WTC11 (cell line): Measurements from ENCODE around the gene LIN28B. TPM values are rescaled to one million over a fixed set of nuclear protein-coding genes. Genes with fewer than 3 reads are reported as not detected.

Source experiments
- ATAC-seq: fragments of 200-7000 bp; cut with Tn5 transposase; 2 replicates; pipeline ENCODE4 v1.10.0; 2021; ENCODE audit warnings: mild to moderate bottlenecking, moderate library complexity
- CTCF ChIA-PET: fragments of 300-600 bp; sonication (Branson Sonifier 250); formaldehyde crosslinking; loops from one replicate; lab custom pipeline; 2021; ENCODE audit warnings: antibody characterized with exemption; lab: Charles Lee
- POLR2A ChIA-PET: fragments of 350-600 bp; sonication (Branson Sonifier 250); formaldehyde crosslinking; loops from one replicate; lab custom pipeline; 2021; ENCODE audit warnings: antibody characterized with exemption; lab: Charles Lee
- DNase-seq: peaks from one replicate; pipeline ENCODE4 v3.0.0; 2021; ENCODE audit warnings: low spot score
- H3K27ac Mint-ChIP-seq: 2 replicates; pipeline ENCODE4 v1.8.0; 2021; ENCODE audit warnings: mixed read lengths
- H3K27me3 Mint-ChIP-seq: 2 replicates; pipeline ENCODE4 v1.8.0; 2021; ENCODE audit warnings: low read depth, mild to moderate bottlenecking, moderate library complexity, mixed read lengths
- H3K36me3 Mint-ChIP-seq: 2 replicates; pipeline ENCODE4 v1.8.0; 2021; ENCODE audit warnings: mixed read lengths
- H3K4me1 Mint-ChIP-seq: 2 replicates; pipeline ENCODE4 v1.8.0; 2022; ENCODE audit warnings: mixed read lengths
- H3K4me3 Mint-ChIP-seq: 2 replicates; pipeline ENCODE4 v1.8.0; 2021; ENCODE audit warnings: mild to moderate bottlenecking, moderate library complexity, mixed read lengths
- H3K9me3 Mint-ChIP-seq: 2 replicates; pipeline ENCODE4 v1.8.0; 2021; ENCODE audit warnings: mixed read lengths
- CREB1 ChIP-seq: sonication (generic); formaldehyde crosslinking; IDR thresholded peaks from 2 replicates; pipeline ENCODE4 v1.8.0; 2023; ENCODE audit warnings: mild to moderate bottlenecking, missing genetic modification reagents
- EMX1 ChIP-seq: fragments of 250-450 bp; sonication (Bioruptor Pico); IDR thresholded peaks from 2 replicates; pipeline ENCODE4 v1.8.0; 2021; ENCODE audit warnings: mild to moderate bottlenecking
- FOXJ3 ChIP-seq: sonication (generic); formaldehyde crosslinking; IDR thresholded peaks from 2 replicates; pipeline ENCODE4 v1.9.0; 2021; ENCODE audit warnings: missing genetic modification reagents, mild to moderate bottlenecking, borderline replicate concordance
- GABPB1 ChIP-seq: sonication (generic); formaldehyde crosslinking; IDR thresholded peaks from 2 replicates; pipeline ENCODE4 v1.8.1; 2023; ENCODE audit warnings: mild to moderate bottlenecking, missing genetic modification reagents
- GTF2I ChIP-seq: fragments of 250-450 bp; sonication (Bioruptor Pico); conservative IDR thresholded peaks from 2 replicates; pipeline ENCODE4 v1.4.0; 2021; ENCODE audit warnings: mild to moderate bottlenecking
- MYBL2 ChIP-seq: sonication (generic); formaldehyde crosslinking; IDR thresholded peaks from 2 replicates; pipeline ENCODE4 v1.8.1; 2023; ENCODE audit warnings: mild to moderate bottlenecking, moderate library complexity, missing genetic modification reagents
- NR3C1 ChIP-seq: sonication (generic); formaldehyde crosslinking; conservative IDR thresholded peaks from 2 replicates; pipeline ENCODE4 v1.8.1; 2023; ENCODE audit warnings: low read depth, mild to moderate bottlenecking, missing genetic modification reagents
- RORB ChIP-seq: fragments of 250-450 bp; sonication (Bioruptor Pico); IDR thresholded peaks from 2 replicates; pipeline ENCODE4 v1.9.0; 2021; ENCODE audit warnings: mild to moderate bottlenecking
- SMAD3 ChIP-seq: sonication (generic); formaldehyde crosslinking; IDR thresholded peaks from 2 replicates; pipeline ENCODE4 v1.8.0; 2022; ENCODE audit warnings: missing genetic modification reagents, mild to moderate bottlenecking, borderline replicate concordance
- SMAD4 ChIP-seq: sonication (generic); formaldehyde crosslinking; IDR thresholded peaks from 2 replicates; pipeline ENCODE4 v1.8.0; 2022; ENCODE audit warnings: mild to moderate bottlenecking, missing genetic modification reagents
- SOX15 ChIP-seq: fragments of 250-450 bp; sonication (Bioruptor Pico); IDR thresholded peaks from 2 replicates; pipeline ENCODE4 v1.9.0; 2021; ENCODE audit warnings: mild to moderate bottlenecking
- ZBTB21 ChIP-seq: sonication (generic); formaldehyde crosslinking; IDR thresholded peaks from 2 replicates; pipeline ENCODE4 v1.8.1; 2023; ENCODE audit warnings: mild to moderate bottlenecking, missing genetic modification reagents, borderline replicate concordance
- total RNA-seq: library from RNA; stranded (reverse); gene quantifications from 3 replicates; pipeline ENCODE4 v1.2.3, GENCODE V29; 2021
- TF ChIP-seq, protein P1 (sequence below): sonication (generic); formaldehyde crosslinking; IDR thresholded peaks from 2 replicates; pipeline ENCODE4 v1.8.1; 2022; ENCODE audit warnings: mild to moderate bottlenecking, moderate library complexity, missing genetic modification reagents
- TF ChIP-seq, protein P2 (sequence below): sonication (generic); formaldehyde crosslinking; IDR thresholded peaks from 2 replicates; pipeline ENCODE4 v1.8.0; 2023; ENCODE audit warnings: mild to moderate bottlenecking, missing genetic modification reagents
- TF ChIP-seq, protein P3 (sequence below): fragments of 250-450 bp; sonication (Bioruptor Pico); IDR thresholded peaks from 2 replicates; pipeline ENCODE4 v1.9.0; 2021; ENCODE audit warnings: mild to moderate bottlenecking, borderline replicate concordance
- TF ChIP-seq, protein P4 (sequence below): fragments of 250-450 bp; sonication (Bioruptor Pico); IDR thresholded peaks from 2 replicates; pipeline ENCODE4 v1.9.0; 2021; ENCODE audit warnings: mild to moderate bottlenecking
- TF ChIP-seq, protein P5 (sequence below): fragments of 250-450 bp; sonication (Bioruptor Pico); IDR thresholded peaks from 2 replicates; pipeline ENCODE4 v1.9.0; 2021; ENCODE audit warnings: mild to moderate bottlenecking
- TF ChIP-seq, protein P6 (sequence below): sonication (generic); formaldehyde crosslinking; IDR thresholded peaks from 2 replicates; pipeline ENCODE4 v1.8.0; 2023; ENCODE audit warnings: missing genetic modification reagents, mild to moderate bottlenecking, borderline replicate concordance
- TF ChIP-seq, protein P7 (sequence below): sonication (generic); formaldehyde crosslinking; IDR thresholded peaks from 2 replicates; pipeline ENCODE4 v1.8.1; 2023; ENCODE audit warnings: mild to moderate bottlenecking, moderate library complexity, missing genetic modification reagents

Gene LIN28B
- total RNA-seq, 1 experiment from 2014 or later, result 73.4 TPM

DNA sequence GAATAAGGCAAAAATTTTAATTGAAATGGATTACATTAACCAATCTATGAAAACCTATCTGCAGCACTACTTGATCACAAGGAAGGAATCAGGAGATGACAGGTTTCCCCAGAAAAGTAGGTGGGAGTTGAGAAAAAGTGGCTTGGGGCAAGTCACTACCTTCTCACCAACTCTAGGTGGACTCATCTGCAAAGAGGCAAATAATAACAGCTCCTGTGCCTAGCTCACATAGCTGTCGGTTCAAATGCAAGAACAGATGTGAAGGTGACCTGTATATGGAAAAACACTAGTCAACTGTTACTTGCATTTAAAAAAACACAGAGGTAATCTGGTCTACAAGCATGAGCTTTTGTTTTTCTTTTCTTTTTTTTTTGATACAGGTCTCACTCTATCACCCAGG is 155.7 kb downstream of the LIN28B start:
- Mint-ChIP-seq H3K27me3 (no peaks in the 10 kb centered on the region), H3K4me1 (peaks cover 5% of the 10 kb centered on the region), H3K4me3 (no peak overlapping the region), H3K9me3 (no peaks in the 10 kb centered on the region), H3K27ac (no peak overlapping the region), H3K36me3 (no peaks in the 10 kb centered on the region)
- DNase-seq (no peak), ATAC-seq (peak; percentile 65)
- CTCF ChIA-PET, result interaction anchor here (0.6 to 1.8 kb wide), 8 partner anchors 24 to 290 kb away, joined by 3 to 7 read pairs (median 4); partner anchors contain the start of gene PREP
- TF ChIP-seq, protein P1, sequence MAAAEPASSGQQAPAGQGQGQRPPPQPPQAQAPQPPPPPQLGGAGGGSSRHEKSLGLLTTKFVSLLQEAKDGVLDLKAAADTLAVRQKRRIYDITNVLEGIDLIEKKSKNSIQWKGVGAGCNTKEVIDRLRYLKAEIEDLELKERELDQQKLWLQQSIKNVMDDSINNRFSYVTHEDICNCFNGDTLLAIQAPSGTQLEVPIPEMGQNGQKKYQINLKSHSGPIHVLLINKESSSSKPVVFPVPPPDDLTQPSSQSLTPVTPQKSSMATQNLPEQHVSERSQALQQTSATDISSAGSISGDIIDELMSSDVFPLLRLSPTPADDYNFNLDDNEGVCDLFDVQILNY (CRISPR knock-in tag), result no peak
- no peak for TF ChIP-seq SOX15
- no peak for TF ChIP-seq FOXJ3 (CRISPR knock-in tag)
- TF ChIP-seq, protein P2, sequence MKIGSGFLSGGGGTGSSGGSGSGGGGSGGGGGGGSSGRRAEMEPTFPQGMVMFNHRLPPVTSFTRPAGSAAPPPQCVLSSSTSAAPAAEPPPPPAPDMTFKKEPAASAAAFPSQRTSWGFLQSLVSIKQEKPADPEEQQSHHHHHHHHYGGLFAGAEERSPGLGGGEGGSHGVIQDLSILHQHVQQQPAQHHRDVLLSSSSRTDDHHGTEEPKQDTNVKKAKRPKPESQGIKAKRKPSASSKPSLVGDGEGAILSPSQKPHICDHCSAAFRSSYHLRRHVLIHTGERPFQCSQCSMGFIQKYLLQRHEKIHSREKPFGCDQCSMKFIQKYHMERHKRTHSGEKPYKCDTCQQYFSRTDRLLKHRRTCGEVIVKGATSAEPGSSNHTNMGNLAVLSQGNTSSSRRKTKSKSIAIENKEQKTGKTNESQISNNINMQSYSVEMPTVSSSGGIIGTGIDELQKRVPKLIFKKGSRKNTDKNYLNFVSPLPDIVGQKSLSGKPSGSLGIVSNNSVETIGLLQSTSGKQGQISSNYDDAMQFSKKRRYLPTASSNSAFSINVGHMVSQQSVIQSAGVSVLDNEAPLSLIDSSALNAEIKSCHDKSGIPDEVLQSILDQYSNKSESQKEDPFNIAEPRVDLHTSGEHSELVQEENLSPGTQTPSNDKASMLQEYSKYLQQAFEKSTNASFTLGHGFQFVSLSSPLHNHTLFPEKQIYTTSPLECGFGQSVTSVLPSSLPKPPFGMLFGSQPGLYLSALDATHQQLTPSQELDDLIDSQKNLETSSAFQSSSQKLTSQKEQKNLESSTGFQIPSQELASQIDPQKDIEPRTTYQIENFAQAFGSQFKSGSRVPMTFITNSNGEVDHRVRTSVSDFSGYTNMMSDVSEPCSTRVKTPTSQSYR (CRISPR knock-in tag), result no peak
- no peak for TF ChIP-seq SMAD4 (CRISPR knock-in tag)
- TF ChIP-seq, protein P3, sequence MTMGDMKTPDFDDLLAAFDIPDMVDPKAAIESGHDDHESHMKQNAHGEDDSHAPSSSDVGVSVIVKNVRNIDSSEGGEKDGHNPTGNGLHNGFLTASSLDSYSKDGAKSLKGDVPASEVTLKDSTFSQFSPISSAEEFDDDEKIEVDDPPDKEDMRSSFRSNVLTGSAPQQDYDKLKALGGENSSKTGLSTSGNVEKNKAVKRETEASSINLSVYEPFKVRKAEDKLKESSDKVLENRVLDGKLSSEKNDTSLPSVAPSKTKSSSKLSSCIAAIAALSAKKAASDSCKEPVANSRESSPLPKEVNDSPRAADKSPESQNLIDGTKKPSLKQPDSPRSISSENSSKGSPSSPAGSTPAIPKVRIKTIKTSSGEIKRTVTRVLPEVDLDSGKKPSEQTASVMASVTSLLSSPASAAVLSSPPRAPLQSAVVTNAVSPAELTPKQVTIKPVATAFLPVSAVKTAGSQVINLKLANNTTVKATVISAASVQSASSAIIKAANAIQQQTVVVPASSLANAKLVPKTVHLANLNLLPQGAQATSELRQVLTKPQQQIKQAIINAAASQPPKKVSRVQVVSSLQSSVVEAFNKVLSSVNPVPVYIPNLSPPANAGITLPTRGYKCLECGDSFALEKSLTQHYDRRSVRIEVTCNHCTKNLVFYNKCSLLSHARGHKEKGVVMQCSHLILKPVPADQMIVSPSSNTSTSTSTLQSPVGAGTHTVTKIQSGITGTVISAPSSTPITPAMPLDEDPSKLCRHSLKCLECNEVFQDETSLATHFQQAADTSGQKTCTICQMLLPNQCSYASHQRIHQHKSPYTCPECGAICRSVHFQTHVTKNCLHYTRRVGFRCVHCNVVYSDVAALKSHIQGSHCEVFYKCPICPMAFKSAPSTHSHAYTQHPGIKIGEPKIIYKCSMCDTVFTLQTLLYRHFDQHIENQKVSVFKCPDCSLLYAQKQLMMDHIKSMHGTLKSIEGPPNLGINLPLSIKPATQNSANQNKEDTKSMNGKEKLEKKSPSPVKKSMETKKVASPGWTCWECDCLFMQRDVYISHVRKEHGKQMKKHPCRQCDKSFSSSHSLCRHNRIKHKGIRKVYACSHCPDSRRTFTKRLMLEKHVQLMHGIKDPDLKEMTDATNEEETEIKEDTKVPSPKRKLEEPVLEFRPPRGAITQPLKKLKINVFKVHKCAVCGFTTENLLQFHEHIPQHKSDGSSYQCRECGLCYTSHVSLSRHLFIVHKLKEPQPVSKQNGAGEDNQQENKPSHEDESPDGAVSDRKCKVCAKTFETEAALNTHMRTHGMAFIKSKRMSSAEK (CRISPR knock-in tag), result no peak
- TF ChIP-seq RORB (CRISPR knock-in tag), result no peak
- TF ChIP-seq, protein P4, sequence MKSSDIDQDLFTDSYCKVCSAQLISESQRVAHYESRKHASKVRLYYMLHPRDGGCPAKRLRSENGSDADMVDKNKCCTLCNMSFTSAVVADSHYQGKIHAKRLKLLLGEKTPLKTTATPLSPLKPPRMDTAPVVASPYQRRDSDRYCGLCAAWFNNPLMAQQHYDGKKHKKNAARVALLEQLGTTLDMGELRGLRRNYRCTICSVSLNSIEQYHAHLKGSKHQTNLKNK (CRISPR knock-in tag), result no peak
- TF ChIP-seq, protein P5, sequence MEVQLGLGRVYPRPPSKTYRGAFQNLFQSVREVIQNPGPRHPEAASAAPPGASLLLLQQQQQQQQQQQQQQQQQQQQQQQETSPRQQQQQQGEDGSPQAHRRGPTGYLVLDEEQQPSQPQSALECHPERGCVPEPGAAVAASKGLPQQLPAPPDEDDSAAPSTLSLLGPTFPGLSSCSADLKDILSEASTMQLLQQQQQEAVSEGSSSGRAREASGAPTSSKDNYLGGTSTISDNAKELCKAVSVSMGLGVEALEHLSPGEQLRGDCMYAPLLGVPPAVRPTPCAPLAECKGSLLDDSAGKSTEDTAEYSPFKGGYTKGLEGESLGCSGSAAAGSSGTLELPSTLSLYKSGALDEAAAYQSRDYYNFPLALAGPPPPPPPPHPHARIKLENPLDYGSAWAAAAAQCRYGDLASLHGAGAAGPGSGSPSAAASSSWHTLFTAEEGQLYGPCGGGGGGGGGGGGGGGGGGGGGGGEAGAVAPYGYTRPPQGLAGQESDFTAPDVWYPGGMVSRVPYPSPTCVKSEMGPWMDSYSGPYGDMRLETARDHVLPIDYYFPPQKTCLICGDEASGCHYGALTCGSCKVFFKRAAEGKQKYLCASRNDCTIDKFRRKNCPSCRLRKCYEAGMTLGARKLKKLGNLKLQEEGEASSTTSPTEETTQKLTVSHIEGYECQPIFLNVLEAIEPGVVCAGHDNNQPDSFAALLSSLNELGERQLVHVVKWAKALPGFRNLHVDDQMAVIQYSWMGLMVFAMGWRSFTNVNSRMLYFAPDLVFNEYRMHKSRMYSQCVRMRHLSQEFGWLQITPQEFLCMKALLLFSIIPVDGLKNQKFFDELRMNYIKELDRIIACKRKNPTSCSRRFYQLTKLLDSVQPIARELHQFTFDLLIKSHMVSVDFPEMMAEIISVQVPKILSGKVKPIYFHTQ, result no peak
- TF ChIP-seq GABPB1 (CRISPR knock-in tag), result no peak
- TF ChIP-seq ZBTB21 (CRISPR knock-in tag), result no peak
- TF ChIP-seq CREB1 (CRISPR knock-in tag), result no peak
- TF ChIP-seq SMAD3, result no peak
- no peak for TF ChIP-seq EMX1 (CRISPR knock-in tag)
- POLR2A ChIA-PET, result no interaction called here

DNA sequence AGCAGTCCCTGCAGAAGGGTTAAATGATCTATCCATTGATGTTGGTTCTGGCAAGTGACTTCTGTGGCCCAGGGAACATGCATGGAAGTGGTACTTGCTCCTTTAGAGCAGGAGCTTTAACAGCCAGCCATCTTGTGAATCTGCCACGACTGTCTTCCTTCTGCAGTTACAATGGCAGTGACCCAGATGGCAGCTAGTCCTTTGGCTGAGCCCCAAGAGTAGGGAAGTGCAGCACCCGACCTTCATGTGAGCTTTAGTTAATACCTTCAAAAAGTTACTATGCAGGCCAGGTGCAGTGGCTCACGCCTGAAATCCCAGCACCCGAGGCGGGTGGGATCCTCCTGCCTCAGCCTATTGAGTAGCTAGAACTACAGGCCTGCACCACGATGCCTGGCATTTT is 156.5 kb downstream of the LIN28B start:
- DNase-seq (no peak), ATAC-seq (no peak)
- H3K27me3 Mint-ChIP-seq, result no peaks in the 10 kb centered on the region
- POLR2A ChIA-PET, result no interaction called here
- peaks cover 5% of the 10 kb centered on the region for H3K4me1 Mint-ChIP-seq
- no peak overlapping the region for H3K27ac Mint-ChIP-seq
- H3K36me3 Mint-ChIP-seq, result no peaks in the 10 kb centered on the region
- CTCF ChIA-PET, result interaction anchor here (0.6 to 1.8 kb wide), 3 partner anchors 159 to 290 kb away, joined by 3 to 6 read pairs (median 6); partner anchors contain the start of gene PREP
- no peak overlapping the region for H3K4me3 Mint-ChIP-seq
- no peaks in the 10 kb centered on the region for H3K9me3 Mint-ChIP-seq
- no peak for TF ChIP-seq GTF2I (CRISPR knock-in tag)
- TF ChIP-seq, protein P6, sequence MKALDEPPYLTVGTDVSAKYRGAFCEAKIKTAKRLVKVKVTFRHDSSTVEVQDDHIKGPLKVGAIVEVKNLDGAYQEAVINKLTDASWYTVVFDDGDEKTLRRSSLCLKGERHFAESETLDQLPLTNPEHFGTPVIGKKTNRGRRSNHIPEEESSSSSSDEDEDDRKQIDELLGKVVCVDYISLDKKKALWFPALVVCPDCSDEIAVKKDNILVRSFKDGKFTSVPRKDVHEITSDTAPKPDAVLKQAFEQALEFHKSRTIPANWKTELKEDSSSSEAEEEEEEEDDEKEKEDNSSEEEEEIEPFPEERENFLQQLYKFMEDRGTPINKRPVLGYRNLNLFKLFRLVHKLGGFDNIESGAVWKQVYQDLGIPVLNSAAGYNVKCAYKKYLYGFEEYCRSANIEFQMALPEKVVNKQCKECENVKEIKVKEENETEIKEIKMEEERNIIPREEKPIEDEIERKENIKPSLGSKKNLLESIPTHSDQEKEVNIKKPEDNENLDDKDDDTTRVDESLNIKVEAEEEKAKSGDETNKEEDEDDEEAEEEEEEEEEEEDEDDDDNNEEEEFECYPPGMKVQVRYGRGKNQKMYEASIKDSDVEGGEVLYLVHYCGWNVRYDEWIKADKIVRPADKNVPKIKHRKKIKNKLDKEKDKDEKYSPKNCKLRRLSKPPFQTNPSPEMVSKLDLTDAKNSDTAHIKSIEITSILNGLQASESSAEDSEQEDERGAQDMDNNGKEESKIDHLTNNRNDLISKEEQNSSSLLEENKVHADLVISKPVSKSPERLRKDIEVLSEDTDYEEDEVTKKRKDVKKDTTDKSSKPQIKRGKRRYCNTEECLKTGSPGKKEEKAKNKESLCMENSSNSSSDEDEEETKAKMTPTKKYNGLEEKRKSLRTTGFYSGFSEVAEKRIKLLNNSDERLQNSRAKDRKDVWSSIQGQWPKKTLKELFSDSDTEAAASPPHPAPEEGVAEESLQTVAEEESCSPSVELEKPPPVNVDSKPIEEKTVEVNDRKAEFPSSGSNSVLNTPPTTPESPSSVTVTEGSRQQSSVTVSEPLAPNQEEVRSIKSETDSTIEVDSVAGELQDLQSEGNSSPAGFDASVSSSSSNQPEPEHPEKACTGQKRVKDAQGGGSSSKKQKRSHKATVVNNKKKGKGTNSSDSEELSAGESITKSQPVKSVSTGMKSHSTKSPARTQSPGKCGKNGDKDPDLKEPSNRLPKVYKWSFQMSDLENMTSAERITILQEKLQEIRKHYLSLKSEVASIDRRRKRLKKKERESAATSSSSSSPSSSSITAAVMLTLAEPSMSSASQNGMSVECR (CRISPR knock-in tag), result no peak
- TF ChIP-seq, protein P7, sequence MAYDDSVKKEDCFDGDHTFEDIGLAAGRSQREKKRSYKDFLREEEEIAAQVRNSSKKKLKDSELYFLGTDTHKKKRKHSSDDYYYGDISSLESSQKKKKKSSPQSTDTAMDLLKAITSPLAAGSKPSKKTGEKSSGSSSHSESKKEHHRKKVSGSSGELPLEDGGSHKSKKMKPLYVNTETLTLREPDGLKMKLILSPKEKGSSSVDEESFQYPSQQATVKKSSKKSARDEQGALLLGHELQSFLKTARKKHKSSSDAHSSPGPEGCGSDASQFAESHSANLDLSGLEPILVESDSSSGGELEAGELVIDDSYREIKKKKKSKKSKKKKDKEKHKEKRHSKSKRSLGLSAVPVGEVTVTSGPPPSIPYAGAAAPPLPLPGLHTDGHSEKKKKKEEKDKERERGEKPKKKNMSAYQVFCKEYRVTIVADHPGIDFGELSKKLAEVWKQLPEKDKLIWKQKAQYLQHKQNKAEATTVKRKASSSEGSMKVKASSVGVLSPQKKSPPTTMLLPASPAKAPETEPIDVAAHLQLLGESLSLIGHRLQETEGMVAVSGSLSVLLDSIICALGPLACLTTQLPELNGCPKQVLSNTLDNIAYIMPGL (CRISPR knock-in tag), result no peak
- TF ChIP-seq MYBL2 (CRISPR knock-in tag), result no peak
- TF ChIP-seq NR3C1, result no peak
